GM12864 (cell line): Measurements from ENCODE around the gene CAMKK2.
"Not testable (repeated sequence)": the region's sequence is repeated elsewhere in the genome, so short reads cannot be mapped to it uniquely, and the experiment has no call there.

Experiments
- DNase-seq: peaks from one replicate; pipeline ENCODE4 v3.0.0-alpha.2; 2011; ENCODE audit warnings: low read depth
- H3K4me3 ChIP-seq: 2 replicates; pipeline ENCODE4 v1.5.1; 2011; ENCODE audit warnings: mild to moderate bottlenecking, low read depth, low read length, control low read depth
- CTCF ChIP-seq: IDR thresholded peaks from 2 replicates; pipeline ENCODE4 v1.5.1; 2011; ENCODE audit warnings: low read depth, mild to moderate bottlenecking, moderate library complexity, low read length, control low read depth, inconsistent platforms; ENCODE audit errors: missing control alignments

Gene CAMKK2

GRCh38 chr12:121283841-121284240, 12.7 kb downstream of the CAMKK2 start:
- TF ChIP-seq CTCF: no peak
- no peak overlapping the region for H3K4me3 ChIP-seq
- no peak for DNase-seq

DNA sequence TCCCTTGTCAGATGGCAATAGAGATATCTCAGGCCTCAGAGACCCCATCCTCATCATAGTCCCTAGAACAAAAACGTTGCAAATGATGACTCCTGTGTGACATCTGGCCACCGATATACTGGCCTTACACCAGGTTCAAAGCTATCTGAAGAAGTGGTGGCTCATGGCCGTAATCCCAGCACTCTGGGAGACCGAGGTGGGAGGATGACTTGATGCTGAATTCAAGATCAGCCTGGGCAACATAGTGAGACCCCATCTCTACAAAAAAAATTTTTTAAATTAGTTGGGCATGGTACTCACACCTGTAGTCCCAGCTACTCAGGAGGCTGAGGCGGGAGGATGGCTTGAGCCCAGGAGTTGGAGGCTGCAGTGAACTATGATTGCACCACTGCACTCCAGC, 13.1 kb downstream of the CAMKK2 start:
- no peak overlapping the region for H3K4me3 ChIP-seq
- no peak for TF ChIP-seq CTCF
- DNase-seq: no peak

GRCh38 chr12:121282910-121283309, 13.6 kb downstream of the CAMKK2 start:
- not testable (repeated sequence) for DNase-seq, H3K4me3 ChIP-seq

DNA sequence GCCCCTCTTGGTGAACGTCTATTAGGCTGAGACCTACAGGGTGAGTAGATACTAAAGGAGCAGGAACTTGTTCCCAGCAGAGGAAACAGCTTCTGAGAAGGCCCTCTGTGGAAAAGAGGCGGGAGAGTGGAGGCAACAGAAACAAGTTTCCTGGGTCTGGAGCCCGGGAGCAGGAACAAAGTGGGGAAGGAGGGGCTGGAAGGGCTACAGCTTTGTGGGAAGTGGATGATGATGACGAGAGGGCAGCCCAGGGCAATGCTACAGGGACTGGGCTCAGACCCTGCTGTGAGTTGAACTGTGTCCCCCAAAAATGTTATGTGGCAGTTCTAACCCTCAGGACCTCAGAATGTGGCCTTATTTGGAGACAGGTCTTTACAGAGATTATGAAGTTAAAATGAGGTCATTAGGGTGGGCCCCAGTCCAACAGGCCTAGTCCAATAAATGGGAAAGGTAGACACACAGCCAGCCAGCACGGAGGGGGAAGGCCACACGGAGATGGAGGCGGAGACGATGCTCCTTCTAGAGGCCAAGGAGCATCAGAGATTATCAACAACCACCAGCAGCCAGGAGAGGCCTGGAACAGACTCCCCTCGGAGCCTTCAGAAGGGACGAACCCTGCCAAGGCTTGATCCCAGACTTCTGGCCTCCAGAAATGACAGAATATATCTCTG, 14.3 kb downstream of the CAMKK2 start:
- TF ChIP-seq CTCF: no peak
- H3K4me3 ChIP-seq: no peak overlapping the region
- DNase-seq: no peak

GRCh38 chr12:121281116-121281515, 15.4 kb downstream of the CAMKK2 start:
- H3K4me3 ChIP-seq, DNase-seq: not testable (repeated sequence)

DNA sequence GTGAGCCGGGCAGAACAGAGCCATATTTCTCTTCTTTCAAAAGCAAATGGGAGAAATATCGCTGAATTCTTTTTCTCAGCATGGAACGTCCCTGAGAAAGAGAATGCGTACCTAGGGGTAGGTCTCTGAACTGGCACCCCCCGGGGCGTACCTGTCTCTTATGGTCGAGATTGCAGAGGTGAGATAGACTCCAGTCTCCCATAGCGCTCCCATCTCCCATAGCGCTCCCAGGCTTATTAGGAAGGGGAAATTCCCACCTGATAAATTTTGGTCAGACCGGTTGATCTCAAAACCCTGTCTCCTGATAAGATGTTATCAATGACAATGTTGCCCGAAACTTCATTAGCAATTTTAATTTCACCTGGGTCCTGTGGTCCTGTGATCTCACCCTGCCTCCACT, 16.0 kb downstream of the CAMKK2 start:
- DNase-seq, H3K4me3 ChIP-seq: not testable (repeated sequence)

DNA sequence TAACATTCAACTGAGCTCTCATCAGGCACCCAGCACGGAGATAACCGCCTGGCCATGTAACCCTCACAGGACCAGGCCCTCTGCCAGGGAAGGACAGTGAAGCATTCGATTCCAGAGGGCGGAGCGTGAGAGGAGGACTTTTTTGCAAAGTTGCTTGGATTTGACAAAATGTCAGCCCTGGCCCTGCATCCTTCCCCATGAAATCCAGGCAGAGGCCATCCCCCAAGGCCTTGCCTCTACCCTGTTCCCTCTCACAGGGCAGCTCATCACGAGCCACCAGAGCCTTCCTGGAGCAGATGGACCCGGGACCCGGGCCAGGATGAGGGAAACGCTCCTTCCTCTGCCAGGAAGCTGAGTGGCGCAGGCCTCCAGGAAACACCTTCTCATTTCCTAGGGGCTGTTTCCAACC, 17.0 kb downstream of the CAMKK2 start:
- DNase-seq: no peak
- no peak overlapping the region for H3K4me3 ChIP-seq
- no peak for TF ChIP-seq CTCF

- no peak for DNase-seq
- no peak for TF ChIP-seq CTCF
- H3K4me3 ChIP-seq: no peak overlapping the region
Observed at GRCh38 chr12:121279071-121279375, 17.5 kb downstream of the CAMKK2 start.
